Inflammatory macrophage treated with lipopolysaccharide for 1 hour (primary cell): ENCODE measurements around the gene ERF.

Source experiments
- DNase-seq, 2 donors: peaks; one replicate each; pipeline ENCODE4 v3.0.0-alpha.2; 2020 to 2022

ERF gene

GRCh38 chr19:42235181-42235580 is 19.7 kb downstream of the ERF start:
- DNase-seq = no peak

DNA sequence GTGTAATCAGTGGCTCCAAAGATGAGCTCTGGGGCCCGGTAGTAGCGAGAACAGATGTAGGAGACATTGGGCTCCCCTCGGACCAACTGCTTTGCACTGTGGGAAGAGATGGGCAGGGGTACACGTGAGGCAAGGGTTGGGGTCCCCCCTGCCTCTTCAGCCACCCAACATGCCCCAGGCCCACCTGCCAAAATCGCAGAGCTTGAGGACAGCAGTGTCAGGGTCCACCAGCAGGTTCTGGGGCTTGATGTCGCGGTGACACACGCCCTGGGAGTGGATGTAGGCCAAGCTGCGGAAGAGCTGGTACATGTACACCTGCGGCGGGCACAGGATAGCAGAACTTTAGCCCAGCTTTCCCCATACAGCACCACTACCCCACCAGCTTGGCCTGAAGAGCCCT is 20.6 kb downstream of the ERF start:
- DNase-seq = no peak

DNA sequence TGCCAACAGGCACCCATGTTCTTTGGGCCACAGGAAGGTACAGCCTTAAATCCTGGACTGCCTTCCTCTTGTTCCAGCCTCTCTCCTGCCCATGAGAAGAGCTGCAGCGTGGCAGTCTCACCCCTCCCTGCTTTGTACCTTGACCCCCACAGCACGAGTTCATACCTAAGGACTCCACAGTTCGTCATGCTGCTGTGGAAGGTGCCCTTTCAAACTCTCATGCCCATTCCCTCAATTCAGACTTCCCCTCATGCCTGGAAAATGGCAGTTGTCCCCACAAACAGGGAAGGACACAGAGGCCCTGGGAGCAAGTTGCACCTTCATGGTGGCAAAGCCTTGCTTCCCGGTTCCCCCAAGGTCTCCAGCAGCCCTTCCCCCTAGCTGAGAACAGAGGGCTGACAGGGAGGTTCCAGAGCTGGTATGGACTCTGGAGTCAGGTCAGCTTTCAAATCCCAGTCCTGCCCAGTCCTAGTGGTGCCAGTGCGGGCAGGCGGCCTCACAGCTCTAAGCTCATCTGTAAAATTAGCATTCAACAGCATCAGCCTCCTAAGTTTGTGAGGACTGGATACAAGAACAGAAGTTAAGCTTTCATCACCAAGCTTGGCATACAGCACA is 21.1 kb downstream of the ERF start:
- DNase-seq = no peak

- no peak for DNase-seq
Observed at GRCh38 chr19:42233106-42233505, 21.8 kb downstream of the ERF start.

GRCh38 chr19:42232435-42232834 is 22.5 kb downstream of the ERF start:
- DNase-seq = no peak

GRCh38 chr19:42230571-42230970 is 24.4 kb downstream of the ERF start:
- no peak for DNase-seq

DNA sequence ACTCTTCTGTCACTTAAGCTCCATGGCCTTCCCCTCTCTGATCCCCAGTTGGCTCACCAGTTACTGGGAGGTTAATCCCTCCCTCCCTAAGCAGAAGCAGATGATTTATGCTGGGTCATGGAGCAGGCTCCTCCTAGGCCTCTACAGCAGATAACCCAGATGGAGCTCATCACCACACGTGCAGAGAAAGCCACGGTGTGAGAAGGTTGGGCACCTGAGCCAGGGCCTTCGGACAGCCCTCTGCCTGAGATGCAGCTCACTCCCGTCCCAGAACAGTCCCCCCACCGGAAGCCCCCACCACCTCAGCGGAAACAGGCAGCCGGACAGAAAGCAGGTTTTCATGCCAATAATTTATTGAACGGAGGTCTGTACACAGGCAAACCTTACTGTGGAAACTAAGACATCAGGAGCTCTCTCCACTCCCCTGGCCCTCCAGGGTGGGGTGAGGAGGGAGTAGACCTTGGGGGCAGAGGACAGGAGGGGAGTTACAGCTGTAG is 25.0 kb downstream of the ERF start:
- no peak for DNase-seq

DNA sequence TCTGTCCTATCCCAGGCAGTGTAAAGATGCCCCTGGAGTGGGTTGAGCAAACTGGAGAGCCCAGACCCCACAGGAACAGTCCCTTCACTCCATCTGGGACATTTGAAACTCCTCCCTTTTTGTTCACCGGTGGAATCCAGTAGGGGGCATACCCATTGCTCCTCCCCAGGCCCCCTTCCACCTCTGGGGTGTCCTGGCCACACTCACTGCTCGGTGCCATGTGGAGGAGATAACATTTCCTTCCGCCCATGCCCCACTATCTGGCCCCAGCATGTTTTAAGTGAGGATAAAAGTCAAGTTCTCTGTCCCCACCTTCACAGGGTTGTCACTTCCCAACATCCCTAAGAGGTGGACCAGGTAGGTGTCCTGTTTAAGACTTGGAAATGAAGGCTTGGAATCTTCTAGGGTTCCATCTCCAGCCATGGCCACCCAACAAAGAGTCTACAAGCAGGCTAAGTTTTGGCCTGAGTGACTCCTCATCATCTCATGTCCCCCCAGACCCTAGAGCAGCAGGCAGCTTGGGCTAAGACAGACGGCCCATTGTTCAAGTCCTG is 25.6 kb downstream of the ERF start:
- no peak for DNase-seq

GRCh38 chr19:42228641-42229040 is 26.3 kb downstream of the ERF start:
- no peak for DNase-seq

DNA sequence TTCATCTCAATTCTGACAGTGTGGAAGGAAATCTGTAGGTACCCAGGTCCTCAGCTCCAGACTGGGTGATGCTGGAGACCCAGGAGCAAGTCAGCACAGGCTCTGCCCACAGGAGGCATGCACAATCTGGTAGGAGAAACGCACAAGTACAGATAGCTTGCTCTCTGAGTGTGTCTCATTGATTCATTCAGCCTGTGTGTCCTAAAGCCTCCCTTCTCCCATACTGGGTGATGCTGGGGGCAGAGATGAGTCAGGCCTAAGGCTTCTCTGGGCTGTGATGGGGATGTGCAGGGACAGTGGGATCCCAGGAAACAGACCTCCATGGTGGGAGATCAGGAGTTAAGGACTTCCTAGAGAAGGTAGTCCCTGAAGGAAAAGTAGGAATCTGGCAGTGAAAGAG is 28.0 kb downstream of the ERF start:
- DNase-seq = no peak

DNA sequence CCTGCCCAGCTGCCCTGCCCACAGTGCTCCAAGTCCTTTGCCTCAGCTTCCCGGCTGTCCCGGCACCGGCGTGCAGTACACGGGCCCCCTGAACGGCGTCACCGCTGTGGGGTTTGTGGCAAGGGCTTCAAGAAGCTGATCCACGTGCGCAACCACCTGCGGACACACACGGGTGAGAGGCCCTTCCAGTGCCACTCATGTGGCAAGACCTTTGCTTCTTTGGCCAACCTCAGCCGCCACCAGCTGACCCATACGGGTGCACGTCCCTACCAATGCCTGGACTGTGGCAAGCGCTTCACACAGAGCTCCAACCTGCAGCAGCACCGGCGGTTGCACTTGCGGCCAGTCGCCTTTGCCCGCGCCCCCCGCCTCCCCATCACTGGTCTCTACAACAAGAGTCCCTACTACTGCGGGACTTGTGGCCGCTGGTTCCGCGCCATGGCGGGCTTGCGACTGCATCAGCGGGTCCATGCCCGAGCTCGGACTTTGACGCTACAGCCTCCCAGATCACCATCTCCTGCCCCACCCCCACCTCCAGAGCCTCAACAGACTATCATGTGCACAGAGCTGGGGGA is 29.1 kb downstream of the ERF start:
- DNase-seq = no peak

- DNase-seq = no peak
Observed at GRCh38 chr19:42224940-42225717, 29.8 kb downstream of the ERF start.

DNA sequence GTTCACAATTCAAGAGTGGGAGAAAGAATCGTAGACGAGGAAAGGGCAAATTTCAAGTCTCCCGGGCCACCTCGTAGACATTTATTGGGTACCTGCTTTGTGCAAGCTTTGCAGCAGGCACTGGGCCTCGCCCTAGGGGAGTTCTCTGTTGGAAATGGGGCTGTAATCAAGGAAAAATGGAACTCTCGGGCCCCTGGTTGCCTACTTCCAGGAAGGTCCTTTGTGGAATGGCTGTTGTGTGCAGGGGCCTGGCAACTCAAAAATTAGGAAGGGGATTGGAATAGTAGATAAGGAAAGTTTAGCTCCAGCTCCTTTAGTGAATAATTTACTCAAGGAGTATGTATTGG is 34.2 kb downstream of the ERF start:
- DNase-seq = no peak

DNA sequence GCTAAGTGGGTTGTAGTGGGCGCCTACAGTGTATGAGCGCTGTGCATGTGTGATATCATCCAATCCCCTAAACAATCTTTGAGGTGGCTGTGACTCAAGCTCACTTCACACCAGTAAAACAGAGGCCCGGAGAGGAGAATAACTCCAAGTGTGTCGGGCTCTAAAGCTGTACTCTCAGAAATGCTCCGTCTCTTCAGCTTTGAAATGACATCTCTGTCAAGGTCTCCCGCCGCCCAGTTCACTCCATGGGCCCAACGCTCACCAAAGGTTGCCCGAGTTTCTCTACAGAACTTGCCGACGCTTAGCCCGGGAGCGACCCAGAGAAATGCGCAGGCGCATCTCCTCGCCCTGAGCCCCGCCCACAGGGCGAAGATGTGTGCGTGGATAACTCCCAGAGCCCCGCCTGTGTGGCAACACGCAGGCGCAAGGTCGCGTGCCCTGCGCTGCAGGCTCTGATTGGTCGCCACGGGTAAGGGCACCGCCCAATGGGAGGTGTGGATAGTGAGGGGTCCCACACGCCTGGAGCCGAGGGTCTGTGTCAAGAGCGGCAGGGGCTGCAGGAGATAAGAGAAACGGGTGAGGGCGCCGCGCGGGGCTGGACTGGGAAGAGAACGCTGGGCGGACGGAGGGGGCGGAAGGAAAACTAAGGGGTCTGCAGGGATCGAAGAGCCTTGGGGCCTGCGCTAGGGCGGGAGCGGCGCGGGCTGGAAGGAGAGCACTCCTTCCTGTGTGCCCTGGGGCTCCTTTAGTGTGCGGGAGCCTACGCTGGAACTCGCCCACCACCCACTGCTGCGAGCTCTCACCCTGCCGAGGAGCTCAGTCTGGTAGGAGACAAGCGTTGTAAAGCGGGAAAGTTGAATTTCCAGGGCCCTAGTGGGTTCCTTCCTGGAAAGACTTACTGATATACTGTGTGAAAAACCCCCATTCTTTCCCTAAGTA is 34.8 kb downstream of the ERF start, which contains the start of gene ZNF526:
TSS of gene ZNF526 (plus strand) at position 501 of the 939 bp plus-strand sequence. CDS start 4,092 bp downstream, outside the sequence.
- DNase-seq = peak; percentile 97 to 98

- DNase-seq = peak; percentile 96 to 98
Observed at GRCh38 chr19:42217520-42218437, 37.1 kb downstream of the ERF start, which contains the start of gene DEDD2. DEDD2 (minus strand) TSS chr19:42217677; CDS start chr19:42217007, 670 bp downstream.

DNA sequence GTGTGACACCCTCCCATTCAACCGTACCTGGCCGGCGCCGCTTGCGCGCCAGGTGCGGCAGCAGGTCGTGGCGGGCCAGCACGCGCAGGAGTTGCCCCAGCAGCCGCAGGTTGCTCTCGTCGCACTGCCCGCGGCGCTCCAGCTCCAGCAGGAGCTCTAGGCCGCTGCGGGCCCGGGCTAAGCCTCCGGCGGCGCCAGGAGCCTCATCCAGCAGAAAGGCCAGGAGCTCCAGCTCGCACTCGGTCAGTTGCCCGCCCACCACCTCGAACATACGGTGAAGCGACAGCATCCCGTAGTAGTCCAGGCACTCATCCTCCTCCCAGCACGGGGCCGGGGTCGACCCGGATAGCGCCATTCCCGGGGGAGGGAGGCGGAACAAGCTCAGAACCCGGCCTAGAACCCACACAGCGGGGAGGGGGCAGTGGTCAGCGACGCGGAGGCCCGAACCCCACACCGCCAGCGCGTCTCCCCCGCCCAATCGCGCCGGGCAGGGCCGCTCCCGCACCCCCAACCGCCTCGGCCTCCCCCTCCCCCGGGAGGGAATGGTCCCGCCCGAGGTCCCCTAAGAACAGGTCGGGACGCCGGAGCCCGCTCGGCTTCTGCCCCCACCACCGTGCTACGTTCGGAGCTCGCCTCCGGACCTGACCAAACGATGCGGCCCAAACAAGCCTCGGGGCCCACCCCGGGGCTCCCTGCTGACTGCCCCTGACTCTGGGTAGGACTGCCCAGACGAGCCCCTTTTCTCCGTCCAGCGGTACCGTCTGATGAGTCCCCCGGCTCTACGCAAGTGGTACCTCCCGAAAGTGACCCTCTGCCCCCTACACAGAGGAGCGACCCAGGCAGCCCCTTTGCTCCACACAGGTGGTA is 38.0 kb downstream of the ERF start:
- peak; percentile 18 to 26 for DNase-seq

DNA sequence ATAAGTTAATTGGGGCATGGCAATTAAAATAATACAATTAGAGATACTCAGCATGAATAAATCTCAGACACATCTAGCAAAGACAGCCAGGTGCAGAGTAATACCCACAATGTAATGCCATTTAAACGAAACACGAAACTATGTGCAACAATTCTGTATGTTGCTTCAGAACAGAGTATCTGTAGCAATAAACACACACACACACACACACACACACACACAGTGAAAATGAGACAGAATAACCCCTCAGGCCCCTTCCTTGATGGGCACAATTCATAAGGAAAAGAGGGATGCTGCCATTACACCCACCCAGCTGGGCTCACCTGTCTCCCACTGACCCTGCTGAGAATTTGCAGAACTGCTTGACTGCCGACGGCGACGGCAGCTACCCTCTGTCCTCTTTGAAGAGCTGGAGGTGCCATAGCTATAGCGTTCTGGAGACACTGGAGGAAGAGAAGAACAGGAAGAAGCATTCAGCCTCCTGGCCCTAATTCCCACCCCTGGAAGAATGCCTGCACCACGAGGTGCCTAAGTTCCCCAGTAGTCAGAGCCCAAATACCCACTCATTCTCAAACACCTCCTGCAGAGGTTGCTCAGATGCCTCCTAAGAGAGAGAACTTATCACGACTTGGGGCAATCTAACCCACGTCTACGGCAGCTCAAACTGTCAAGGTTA is 40.0 kb downstream of the ERF start:
- DNase-seq = no peak

GRCh38 chr19:42212886-42213285 is 42.0 kb downstream of the ERF start:
- peak; percentile 36 to 44 for DNase-seq

DNA sequence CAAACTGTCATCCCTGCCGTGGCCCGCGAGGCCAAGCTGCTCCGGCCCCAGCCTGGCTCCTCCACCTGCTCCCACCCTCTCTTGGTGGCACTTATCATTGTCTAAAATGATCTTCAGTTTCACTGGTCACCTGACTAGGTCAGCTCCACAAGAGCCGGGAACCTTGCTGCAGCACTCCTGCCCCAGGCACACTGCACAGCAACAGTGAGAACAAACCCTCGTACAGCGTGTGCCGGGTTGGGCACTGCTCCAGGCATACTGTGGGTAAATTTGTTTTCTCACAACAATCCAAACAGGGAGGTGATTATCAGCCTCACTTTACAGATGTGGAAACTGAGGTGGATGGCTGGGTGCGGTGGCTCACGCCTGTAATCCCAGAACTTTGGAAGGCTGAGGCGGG is 46.3 kb downstream of the ERF start:
- DNase-seq = no peak
